Neural progenitor cell (in vitro differentiated cells): ENCODE data around the gene RNPEP.

Experiments used
- EZH2phosphoT487 ChIP-seq: fragments of 200-600 bp; sonication (generic); IDR thresholded peaks from 2 replicates; pipeline ENCODE4 v1.6.1; 2017; ENCODE audit warnings: antibody characterized with exemption
- TF ChIP-seq, protein P1 (sequence below): fragments of 200-600 bp; sonication (generic); IDR thresholded peaks from 2 replicates; pipeline ENCODE4 v1.5.1; 2017; ENCODE audit warnings: antibody characterized with exemption, mild to moderate bottlenecking

DNA sequence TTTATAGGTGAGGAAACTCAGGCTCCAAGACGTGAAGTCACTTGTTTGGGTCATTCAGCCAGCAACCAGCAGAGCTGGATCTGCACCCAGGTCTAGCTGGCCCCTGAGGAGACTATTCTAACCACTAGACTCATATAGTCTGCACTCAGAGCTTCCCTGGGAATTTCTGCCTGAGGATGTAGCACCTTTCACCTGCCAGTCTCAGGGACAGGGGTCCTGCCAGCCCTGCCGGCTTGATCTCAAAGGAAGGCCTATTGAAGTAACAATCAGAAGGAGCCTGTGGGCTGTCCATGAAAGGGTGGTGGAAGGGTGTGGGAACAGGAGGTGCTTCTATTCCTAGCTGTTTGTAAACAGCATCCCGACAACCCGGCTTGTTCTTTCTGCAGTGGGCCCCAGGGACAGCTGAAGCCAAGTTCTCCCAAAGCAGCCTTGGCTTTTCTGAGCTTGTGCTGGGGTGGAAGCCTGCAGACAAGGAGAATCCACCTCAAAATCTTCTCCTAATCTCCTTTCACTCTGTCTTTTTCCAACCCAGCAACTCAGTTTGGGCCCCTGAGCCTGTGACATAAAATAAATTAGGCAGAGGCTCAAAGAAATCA is 43.9 kb upstream of the RNPEP start:
- TF ChIP-seq, protein P1, sequence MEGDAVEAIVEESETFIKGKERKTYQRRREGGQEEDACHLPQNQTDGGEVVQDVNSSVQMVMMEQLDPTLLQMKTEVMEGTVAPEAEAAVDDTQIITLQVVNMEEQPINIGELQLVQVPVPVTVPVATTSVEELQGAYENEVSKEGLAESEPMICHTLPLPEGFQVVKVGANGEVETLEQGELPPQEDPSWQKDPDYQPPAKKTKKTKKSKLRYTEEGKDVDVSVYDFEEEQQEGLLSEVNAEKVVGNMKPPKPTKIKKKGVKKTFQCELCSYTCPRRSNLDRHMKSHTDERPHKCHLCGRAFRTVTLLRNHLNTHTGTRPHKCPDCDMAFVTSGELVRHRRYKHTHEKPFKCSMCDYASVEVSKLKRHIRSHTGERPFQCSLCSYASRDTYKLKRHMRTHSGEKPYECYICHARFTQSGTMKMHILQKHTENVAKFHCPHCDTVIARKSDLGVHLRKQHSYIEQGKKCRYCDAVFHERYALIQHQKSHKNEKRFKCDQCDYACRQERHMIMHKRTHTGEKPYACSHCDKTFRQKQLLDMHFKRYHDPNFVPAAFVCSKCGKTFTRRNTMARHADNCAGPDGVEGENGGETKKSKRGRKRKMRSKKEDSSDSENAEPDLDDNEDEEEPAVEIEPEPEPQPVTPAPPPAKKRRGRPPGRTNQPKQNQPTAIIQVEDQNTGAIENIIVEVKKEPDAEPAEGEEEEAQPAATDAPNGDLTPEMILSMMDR: no peak
- TF ChIP-seq EZH2phosphoT487: no peak
